HG03442 (cell line): Measurements from ENCODE around the gene SH2D1B.
"Not testable (repeated sequence)": the region's sequence is repeated elsewhere in the genome, so short reads cannot be mapped to it uniquely, and the experiment has no call there.

Source experiments
- ATAC-seq: cut with Tn5 transposase; IDR thresholded peaks from one replicate; pipeline ENCODE4 v1.9.1; 2021; ENCODE audit warnings: mild to moderate bottlenecking, moderate library complexity; ENCODE audit not compliant: unreplicated experiment

Gene SH2D1B

DNA sequence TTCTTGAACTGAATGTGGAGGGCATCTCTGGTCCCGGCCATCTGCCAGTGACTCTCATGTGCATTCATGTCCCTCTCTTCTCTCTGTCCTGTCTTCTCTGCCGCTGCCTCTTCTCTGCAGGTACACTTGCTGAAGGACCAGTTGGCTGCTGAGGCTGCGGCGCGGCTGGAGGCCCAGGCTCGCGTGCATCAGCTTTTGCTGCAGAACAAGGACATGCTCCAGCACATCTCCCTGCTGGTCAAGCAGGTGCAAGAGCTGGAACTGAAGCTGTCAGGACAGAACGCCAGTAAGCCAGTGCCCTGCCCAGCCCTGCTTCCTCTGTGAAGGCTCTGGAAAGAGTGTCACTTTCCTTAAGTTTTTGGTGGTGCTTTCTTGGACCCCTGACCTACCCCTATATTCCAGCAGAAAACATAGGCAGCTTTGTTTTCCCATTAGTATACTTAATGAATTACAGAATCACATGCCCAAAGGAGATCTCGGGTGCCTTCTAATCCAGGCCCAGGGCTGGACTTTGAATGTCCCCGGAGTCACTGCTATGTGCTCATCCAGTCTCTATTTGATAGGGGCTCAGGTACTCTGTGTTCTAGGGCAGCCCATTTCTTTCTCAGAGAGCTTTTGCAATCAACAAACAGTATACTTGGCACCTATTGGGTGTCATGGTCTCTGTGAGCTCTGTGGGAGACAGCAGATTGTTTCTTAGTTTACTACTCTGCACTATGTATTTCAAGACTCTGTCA is 46.5 kb downstream of the SH2D1B start:
- ATAC-seq: no peak

- ATAC-seq: no peak
Measured at GRCh38 chr1:162364498-162364897, 47.4 kb downstream of the SH2D1B start.

DNA sequence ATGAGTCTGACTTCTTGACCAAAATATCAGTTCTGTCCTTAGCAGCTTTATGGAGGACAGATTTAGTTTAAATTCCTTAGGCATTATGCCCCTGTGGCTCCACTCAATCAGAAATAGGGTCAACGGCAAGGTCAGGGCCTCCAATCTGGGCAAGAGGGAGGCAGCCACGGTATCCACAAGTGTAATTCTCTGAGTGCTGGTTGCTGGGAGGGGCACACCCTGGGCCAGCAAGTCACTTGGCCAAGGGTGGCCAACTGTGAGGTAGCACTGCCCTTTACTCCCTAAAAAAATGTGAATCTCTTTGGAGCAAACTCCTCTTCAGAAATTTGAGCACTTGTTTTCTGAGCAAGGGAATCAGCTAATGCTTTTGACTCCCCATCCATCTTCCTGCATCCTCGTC is 48.1 kb downstream of the SH2D1B start:
- ATAC-seq: no peak

- ATAC-seq: peak; percentile 30
Measured at GRCh38 chr1:162361349-162361748, 50.6 kb downstream of the SH2D1B start.

DNA sequence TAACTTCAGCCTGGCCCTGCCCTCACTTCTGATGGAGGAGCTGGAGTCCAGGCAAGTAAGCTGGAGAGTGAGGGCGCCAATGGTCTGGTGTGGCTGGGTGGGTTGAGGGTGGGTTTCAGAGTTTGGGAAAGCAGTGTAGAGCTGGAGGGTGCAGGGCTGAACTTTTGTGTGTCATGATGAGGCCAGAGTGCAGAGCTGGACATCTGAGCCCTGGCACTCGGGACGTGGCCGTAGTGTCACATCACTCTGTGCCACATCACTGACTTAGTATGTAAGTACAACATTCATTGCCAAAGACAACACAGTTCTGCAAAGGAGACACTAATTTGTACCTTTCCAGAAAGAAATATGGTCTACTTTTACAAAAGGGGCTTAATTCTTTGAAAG is 51.1 kb downstream of the SH2D1B start:
- ATAC-seq: no peak

GRCh38 chr1:162360237-162360873 is 51.6 kb downstream of the SH2D1B start:
- ATAC-seq: no peak

DNA sequence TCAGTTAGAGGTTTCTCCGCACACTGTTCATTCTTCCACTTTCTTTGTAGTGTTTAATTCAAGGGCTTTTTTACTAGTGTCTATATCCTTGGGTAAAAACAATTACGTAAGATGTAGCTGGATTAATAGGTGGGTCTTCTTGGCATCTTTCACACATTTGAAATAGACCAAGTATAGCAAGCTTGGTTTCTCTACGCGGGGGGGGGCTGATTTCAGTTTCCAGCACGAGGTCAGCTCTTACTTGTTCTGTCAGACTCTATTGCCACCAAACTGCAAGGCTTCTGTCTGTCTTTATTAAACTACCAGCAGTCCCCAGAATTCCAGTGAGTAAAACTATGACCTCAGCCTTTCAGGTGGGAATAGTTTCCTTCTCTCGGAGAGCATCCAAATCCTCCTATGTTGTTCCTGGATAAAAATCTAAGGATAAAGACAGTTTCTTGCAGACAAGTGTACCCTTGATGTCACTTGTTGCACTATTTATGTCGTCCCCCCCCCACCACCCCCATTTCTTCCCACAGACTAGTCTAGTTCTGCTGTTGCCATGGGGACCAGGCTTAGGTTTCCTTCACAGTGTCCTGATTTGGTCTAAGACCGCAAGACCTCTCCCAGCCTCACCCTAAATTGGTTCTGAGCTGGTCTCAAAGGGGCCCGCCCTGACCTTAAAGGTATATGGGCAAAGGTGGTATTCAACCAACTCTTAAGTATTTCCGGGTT is 52.3 kb downstream of the SH2D1B start:
- no peak for ATAC-seq

DNA sequence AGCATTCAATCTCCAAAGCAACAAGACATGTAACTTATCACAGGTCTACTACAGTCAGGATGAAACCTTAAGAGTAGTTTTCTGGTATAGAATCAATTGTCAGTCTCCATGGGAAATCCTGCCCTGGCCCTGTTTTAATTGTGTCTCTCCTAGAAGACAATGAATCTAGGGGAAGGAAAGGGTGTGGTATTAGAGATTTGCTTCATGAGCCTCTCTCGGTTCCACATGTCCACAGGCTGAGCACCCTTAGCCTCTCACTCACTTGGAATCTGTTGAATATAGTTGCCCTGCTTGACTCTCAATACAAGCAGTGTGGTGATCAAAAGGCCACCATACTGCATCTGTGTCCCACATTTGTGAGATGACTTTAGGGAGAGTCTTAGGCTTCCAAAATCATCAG is 53.0 kb downstream of the SH2D1B start:
- no peak for ATAC-seq

DNA sequence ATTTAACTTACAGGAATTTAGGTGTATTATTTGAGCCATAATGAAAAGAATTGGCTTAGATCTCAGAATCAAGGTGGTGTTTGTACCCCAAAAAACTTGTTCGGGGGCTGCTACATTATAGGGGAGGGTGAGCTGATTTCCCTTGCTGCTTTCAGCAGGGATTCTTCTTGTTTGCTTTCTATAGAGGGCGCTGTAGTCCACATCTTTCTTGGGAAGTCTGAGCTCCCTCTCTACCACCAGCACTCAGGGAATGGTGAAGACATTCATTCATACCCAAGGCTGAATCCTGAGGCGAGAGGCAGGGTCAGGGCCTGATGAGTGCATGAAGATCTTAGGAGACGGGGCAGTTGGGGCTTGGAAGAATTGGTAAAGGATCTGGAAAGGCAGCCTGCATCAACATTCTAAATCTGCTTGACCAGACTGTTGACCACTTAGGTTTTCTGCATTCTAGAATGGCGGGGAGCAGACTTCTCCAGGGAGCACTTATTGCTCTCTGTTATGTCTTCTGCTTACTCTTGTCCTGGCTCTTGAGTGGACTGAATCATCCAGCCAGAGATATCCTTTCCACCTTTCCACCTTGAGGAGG is 54.2 kb downstream of the SH2D1B start:
- no peak for ATAC-seq

DNA sequence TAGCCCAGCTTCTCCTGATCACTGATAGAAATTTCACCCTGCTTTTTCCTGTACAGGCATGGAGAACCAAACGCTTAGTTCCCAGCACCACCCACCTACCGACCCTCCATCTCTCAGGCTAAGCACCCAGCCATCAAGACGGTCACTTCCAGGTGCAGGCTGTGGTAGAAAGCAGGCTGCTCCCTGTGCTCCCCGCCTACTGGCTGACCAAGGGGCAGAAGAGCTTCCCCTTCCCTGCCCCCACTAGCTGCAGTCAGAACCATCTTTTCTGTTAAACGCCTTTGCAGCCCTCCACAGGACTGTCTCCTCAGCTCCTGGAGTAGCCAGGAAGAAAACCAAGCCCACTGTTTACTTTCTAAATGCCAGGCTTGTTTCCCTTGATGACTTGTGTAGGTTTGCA is 58.2 kb downstream of the SH2D1B start:
- no peak for ATAC-seq

- no peak for ATAC-seq
Measured at GRCh38 chr1:162353078-162353477, 58.9 kb downstream of the SH2D1B start.

GRCh38 chr1:162351874-162352273 is 60.1 kb downstream of the SH2D1B start:
- not testable (repeated sequence) for ATAC-seq

DNA sequence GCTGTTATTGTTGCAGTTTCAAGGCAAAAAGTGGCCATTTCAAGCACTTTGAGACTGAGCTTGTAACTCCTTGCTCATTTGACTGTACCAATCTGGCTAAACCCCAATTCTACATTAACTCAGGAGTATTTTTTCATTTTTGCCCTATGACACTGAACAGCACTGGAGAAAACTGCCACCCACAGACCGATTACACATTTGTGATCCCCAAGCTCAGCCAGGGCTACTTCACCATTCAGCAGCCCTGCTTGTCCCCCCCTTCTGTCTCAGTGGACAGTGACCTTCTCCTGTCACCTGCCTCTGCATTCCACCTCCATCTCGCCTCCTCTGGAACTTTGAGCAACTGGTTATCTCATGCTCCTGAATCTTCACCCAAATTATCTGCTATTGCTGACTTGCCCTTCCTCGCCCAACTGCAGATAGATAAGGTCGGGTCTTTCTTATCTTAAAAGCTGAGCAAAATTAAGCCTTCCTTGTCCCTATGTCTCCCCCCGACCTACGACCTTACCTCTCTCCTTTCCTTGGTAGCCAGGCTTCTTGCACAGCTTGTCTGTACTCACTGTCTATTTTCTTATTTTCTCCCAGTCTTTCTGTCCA is 60.6 kb downstream of the SH2D1B start:
- no peak for ATAC-seq

DNA sequence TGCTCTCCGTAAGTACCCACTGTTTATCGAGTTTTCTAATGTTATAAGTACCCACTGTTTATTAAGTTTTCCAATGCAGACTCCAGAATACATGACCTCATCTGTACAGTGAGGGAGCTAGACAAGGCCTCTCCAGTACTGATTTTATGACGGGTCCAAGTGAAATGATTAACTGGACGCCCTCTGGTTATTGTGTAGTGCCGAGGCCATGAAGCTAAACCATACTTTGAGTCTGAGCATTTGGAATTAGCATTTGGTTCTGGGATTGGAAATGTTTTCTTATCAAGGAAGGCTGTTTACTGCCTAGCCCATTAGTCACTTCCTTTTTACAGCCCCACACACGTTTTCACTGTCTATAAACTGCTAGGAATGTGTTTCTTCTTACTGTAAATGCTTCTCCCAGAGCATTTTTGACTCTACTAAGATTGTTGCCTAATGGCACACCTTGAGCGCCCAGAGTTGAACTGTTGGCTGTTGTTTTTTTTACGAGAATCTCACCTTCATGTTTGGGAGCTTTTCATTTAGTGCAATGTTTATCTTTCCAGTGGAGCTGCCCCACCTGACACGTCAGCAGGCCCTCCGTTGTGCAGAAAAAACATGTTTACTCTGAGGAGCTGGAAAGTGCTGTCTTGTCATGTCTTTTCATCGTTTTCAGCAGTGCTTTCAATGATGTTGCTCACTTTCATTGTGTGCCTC is 62.2 kb downstream of the SH2D1B start:
- no peak for ATAC-seq

DNA sequence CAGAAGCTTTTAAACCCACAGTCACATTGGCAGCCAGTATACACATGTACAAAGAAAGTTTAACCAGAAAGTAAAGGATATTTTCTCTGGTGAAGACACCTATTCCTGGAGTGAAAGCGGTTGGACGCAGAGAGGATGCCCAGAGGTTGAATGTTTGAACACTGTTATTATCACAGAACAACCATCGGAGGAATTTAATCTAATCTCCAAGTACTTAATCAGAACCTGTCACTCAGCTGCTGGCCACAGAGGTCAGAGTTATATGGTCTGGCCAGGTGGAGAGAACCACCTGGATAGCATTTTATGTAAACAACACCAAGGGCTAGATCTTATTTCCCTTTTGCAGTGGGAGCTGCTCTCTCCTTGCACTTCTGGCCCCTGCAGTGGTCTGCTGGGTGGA is 64.7 kb downstream of the SH2D1B start:
- ATAC-seq: no peak
